Ishikawa (cell line): ENCODE results near the gene SLC35F2.

Experiments used
- CEBPB ChIP-seq: IDR thresholded peaks from 2 replicates; pipeline ENCODE4 v1.6.1; 2012
- CREB1 ChIP-seq: IDR thresholded peaks from 2 replicates; pipeline ENCODE4 v1.6.1; 2012; ENCODE audit warnings: low read depth
- EGR1 ChIP-seq: IDR thresholded peaks from 2 replicates; pipeline ENCODE4 v1.6.1; 2012
- EP300 ChIP-seq: IDR thresholded peaks from 2 replicates; pipeline ENCODE4 v1.6.1; 2012; ENCODE audit warnings: borderline replicate concordance
- FOXM1 ChIP-seq: IDR thresholded peaks from 2 replicates; pipeline ENCODE4 v1.6.1; 2012; ENCODE audit warnings: low read depth, borderline replicate concordance
- MAX ChIP-seq: IDR thresholded peaks from 2 replicates; pipeline ENCODE4 v1.6.1; 2012
- NFIC ChIP-seq: IDR thresholded peaks from 2 replicates; pipeline ENCODE4 v1.6.1; 2012
- RAD21 ChIP-seq: IDR thresholded peaks from 2 replicates; pipeline ENCODE4 v1.6.1; 2012; ENCODE audit warnings: low read depth
- REST ChIP-seq: IDR thresholded peaks from 2 replicates; pipeline ENCODE4 v1.6.1; 2012; ENCODE audit warnings: low read depth, mild to moderate bottlenecking
- TAF1 ChIP-seq: IDR thresholded peaks from 2 replicates; pipeline ENCODE4 v1.6.1; 2012; ENCODE audit warnings: low read depth, mild to moderate bottlenecking
- TCF12 ChIP-seq: IDR thresholded peaks from 2 replicates; pipeline ENCODE4 v1.6.1; 2012; ENCODE audit warnings: low read depth
- TEAD4 ChIP-seq: IDR thresholded peaks from 2 replicates; pipeline ENCODE4 v1.6.1; 2012
- YY1 ChIP-seq: IDR thresholded peaks from 2 replicates; pipeline ENCODE4 v1.6.1; 2012; ENCODE audit warnings: low read depth
- ZBTB7A ChIP-seq: IDR thresholded peaks from 2 replicates; pipeline ENCODE4 v1.6.1; 2012; ENCODE audit warnings: low read depth
- TF ChIP-seq, protein P1 (sequence below): IDR thresholded peaks from 2 replicates; pipeline ENCODE4 v1.6.1; 2012

The SLC35F2 gene

GRCh38 chr11:107851704-107852310, 6.8 kb downstream of the SLC35F2 start:
- TF ChIP-seq TAF1 (no peak), MAX (no peak), ZBTB7A (no peak), EP300 (no peak), FOXM1 (no peak), REST (no peak), NFIC (no peak), TEAD4 (no peak), YY1 (no peak), TCF12 (no peak), CREB1 (no peak), EGR1 (no peak), CEBPB (no peak), RAD21 (no peak)
- TF ChIP-seq, protein P1, sequence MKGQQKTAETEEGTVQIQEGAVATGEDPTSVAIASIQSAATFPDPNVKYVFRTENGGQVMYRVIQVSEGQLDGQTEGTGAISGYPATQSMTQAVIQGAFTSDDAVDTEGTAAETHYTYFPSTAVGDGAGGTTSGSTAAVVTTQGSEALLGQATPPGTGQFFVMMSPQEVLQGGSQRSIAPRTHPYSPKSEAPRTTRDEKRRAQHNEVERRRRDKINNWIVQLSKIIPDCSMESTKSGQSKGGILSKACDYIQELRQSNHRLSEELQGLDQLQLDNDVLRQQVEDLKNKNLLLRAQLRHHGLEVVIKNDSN = no peak

GRCh38 chr11:107849790-107850189, 8.8 kb downstream of the SLC35F2 start:
- TF ChIP-seq MAX = no peak
- no peak for TF ChIP-seq ZBTB7A
- TF ChIP-seq TEAD4 = no peak
- no peak for TF ChIP-seq EGR1
- no peak for TF ChIP-seq EP300
- TF ChIP-seq NFIC = no peak

- TF ChIP-seq CEBPB = no peak
- TF ChIP-seq MAX = no peak
- no peak for TF ChIP-seq YY1
- no peak for TF ChIP-seq EGR1
- TF ChIP-seq, protein P1 = no peak
- TF ChIP-seq FOXM1 = no peak
- TF ChIP-seq TCF12 = no peak
- TF ChIP-seq NFIC = no peak
- TF ChIP-seq RAD21 = no peak
These were observed 10.2 kb downstream of the SLC35F2 start for GRCh38 chr11:107848345-107848744.

DNA sequence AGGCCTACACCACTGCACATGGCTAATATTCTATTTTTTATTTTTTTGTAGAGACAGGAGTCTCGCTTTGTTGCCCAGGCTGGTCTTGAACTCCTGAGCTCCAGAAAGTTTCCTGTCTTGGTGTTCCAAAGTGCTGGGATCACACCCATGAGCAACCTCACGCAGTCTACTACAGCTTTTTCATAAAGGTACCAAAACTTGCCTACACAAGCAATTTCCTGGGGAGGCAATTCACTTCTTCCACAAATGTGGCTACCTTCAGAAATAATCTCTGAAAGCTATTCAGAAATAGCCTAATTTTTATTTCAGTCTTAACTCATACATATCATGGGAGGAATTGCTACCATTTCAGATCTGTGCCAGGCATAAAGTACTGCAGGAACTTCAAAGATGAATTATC, 11.4 kb downstream of the SLC35F2 start:
- no peak for TF ChIP-seq CEBPB
- TF ChIP-seq TCF12 = no peak
- TF ChIP-seq REST = no peak
- no peak for TF ChIP-seq MAX
- TF ChIP-seq RAD21 = no peak
- TF ChIP-seq, protein P1 = no peak
- no peak for TF ChIP-seq NFIC
- no peak for TF ChIP-seq CREB1
- TF ChIP-seq ZBTB7A = no peak

GRCh38 chr11:107844041-107844440, 14.5 kb downstream of the SLC35F2 start:
- no peak for TF ChIP-seq TAF1
- no peak for TF ChIP-seq CEBPB
- no peak for TF ChIP-seq TEAD4
- TF ChIP-seq ZBTB7A = no peak
- TF ChIP-seq, protein P1 = no peak
- TF ChIP-seq MAX = no peak
- no peak for TF ChIP-seq CREB1
- no peak for TF ChIP-seq TCF12
- no peak for TF ChIP-seq FOXM1
- TF ChIP-seq REST = no peak
- TF ChIP-seq YY1 = no peak
- TF ChIP-seq NFIC = no peak
- TF ChIP-seq RAD21 = no peak
- TF ChIP-seq EP300 = no peak
- TF ChIP-seq EGR1 = no peak
